NCI-H2171 treated with DMSO at 0.1 percent for 48 hours (cell line): ENCODE data around the gene SPZ1.
A peak's percentile ranks its signal among the peaks of the same experiment; 100 is the strongest.
"Not testable (repeated sequence)": the region's sequence is repeated elsewhere in the genome, so short reads cannot be mapped to it uniquely, and the experiment has no call there.

Source experiments
- DNase-seq: peaks from one replicate; lab custom pipeline; 2025; lab: John Stamatoyannopoulos, UW

SPZ1 gene, protein sequence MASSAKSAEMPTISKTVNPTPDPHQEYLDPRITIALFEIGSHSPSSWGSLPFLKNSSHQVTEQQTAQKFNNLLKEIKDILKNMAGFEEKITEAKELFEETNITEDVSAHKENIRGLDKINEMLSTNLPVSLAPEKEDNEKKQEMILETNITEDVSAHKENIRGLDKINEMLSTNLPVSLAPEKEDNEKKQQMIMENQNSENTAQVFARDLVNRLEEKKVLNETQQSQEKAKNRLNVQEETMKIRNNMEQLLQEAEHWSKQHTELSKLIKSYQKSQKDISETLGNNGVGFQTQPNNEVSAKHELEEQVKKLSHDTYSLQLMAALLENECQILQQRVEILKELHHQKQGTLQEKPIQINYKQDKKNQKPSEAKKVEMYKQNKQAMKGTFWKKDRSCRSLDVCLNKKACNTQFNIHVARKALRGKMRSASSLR

DNA sequence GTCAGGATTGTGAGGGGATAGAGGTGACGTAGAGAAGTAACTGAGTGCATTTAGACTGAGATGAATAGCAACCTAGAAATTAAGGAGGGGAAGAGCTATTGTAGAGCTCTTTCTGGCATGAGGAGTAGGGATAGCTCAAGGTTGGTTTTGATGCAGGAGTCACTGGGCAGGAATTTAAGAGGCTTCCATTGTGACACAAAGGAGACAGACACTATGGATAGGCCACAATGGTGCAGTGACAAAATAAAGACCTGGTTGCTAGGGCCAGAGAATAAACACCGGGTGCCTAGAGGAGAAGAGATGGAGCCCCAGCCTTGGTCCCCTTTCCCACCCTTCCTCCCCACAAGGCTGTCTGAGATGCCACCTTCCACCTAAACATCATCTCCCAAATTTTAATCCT is at the start of gene SPZ1:
TSS of gene SPZ1 (plus strand) at position 301 of the 400 bp plus-strand sequence. CDS start 214 bp downstream, outside the sequence.
- DNase-seq: no peak

DNA sequence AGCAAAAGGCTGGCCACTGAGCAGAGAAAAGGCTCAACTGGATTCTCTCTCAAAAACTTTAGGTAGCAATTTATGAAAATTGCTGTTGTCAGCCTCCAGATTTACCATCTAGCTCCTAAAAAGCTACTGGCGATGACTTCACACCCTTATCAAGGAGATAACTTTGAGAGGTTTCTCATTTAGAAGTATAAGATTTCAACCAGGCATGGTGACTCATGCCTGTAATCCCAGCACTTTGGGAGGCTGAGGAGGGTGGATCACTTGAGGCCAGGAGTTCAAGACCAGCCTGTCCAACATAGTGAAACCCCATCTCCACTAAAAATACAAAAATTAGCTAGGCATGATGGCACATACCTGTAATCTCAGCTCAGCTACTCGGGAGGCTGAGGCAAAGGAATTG is 49.3 kb upstream of the SPZ1 start:
- not testable (repeated sequence) for DNase-seq

GRCh38 chr5:80275347-80275746 is 44.5 kb upstream of the SPZ1 start:
- no peak for DNase-seq

- DNase-seq: no peak
These were observed 43.6 kb upstream of the SPZ1 start for GRCh38 chr5:80276186-80276585.

- no peak for DNase-seq
These were observed 42.6 kb upstream of the SPZ1 start for GRCh38 chr5:80277191-80277590.

DNA sequence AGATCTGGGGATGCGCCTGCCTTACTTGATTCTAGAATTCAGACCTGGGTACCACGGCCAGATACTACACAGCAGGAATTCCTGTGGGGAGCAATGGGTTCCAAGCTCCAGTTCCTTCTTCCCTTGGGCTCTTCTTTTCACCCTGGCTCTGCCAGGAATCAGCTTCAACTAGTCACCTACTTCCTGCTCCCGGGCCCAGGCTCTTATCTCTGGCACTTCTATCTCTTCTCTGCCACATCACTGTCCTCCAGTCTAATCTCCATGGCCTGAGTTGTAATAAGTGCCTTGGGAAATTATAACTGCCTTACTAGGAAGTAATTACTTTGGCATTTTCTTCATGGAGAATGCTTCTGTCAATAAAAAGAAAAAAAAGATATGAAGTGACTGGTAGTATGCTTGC is 37.7 kb upstream of the SPZ1 start:
- DNase-seq: no peak

DNA sequence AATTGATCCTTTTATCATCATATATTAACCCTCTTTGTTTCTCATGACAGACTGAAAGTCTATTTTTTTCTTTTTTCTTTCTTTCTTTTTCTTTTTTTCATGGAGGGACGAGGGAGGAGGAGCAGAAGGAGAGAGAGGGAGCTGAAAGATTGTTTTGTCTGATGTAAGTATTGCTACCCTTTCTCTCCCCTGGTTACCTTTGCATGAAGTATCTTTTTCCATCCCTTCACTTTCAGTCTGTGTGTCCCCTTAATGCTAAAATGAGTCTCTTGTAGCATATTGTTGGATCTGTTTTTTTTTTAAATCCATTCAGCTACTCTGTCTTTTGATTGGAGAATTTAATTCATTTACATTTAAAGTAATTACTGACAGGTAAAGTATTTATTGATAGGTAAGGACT is 36.4 kb upstream of the SPZ1 start:
- no peak for DNase-seq

- no peak for DNase-seq
These were observed 35.1 kb upstream of the SPZ1 start for GRCh38 chr5:80284720-80285119.

GRCh38 chr5:80288177-80288576 is 31.6 kb upstream of the SPZ1 start:
- no peak for DNase-seq

DNA sequence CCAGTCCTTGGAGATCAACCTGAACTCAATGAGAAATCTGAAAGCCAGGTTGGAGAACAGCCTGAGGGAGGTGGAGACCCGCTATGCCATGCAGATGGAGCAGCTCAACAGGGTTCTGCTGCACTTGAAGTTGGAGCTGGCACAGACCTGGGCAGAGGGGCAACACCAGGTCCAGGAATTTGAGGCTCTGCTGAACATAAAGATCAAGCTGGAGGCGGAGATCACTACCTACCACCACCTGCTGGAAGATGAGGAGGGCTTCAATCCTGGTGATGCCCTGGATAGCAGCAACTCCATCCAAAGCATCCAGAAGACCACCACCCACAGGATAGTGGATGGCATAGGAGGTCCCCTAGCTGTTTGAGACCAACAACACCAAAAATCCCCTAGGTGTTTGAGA is 30.5 kb upstream of the SPZ1 start:
- no peak for DNase-seq

- no peak for DNase-seq
These were observed 28.0 kb upstream of the SPZ1 start for GRCh38 chr5:80291761-80292160.

DNA sequence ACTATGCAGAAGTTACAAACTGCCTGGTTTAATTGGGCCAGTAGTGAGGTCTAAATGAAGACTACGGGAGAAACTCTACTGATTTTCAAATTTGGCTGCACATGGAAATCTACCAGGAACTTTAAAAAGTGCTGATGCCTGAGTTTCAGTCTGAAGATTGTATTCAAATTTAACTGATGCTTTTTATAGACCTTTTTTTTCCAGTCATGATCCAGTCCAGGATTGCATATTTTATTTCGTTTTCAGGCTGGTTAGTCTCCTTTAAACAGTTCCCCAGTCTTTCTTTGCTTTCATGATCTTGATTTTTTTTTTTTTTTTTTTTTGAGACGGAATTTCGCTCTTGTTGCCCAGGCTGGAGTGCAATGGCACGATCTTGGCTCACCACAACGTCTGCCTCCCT is 23.7 kb upstream of the SPZ1 start:
- no peak for DNase-seq

DNA sequence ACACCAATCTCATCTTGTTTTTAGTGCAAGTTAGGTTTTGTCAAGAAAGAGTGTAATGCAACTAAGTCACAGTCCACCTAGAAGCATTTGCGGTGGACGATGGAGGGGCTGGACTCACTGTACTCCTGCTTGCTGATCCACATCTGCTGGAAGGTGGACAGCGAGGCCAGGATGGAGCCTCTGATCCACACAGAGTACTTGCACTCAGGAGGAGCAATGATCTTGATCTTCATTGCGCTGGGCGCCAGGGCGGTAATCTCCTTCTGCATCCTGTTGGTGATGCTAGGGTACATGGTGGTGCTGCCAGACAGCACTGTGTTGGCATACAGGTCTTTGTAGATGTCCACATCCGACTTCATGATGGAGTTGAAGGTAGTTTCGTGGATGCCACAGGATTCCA is 20.2 kb upstream of the SPZ1 start:
- no peak for DNase-seq

- DNase-seq: no peak
These were observed 19.7 kb upstream of the SPZ1 start for GRCh38 chr5:80300125-80300524.

GRCh38 chr5:80300796-80301195 is 19.0 kb upstream of the SPZ1 start:
- not testable (repeated sequence) for DNase-seq

DNA sequence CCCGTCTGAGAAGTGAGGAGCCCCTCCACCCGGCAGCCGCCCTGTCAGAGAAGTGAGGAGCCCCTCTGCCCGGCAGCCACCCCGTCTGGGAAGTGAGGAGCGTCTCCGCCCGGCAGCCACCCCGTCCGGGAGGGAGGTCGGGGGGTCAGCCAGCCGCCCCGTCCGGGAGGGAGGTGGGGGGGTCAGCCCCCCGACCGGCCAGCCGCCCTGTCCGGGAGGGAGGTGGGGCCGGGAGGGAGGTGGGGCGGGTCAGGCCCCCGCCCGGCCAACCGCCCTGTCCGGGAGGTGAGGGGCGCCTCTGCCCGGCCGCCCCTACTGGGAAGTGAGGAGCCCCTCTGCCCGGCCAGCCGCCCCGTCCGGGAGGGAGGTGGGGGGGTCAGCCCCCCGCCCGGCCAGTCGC is 18.5 kb upstream of the SPZ1 start:
- not testable (repeated sequence) for DNase-seq

DNA sequence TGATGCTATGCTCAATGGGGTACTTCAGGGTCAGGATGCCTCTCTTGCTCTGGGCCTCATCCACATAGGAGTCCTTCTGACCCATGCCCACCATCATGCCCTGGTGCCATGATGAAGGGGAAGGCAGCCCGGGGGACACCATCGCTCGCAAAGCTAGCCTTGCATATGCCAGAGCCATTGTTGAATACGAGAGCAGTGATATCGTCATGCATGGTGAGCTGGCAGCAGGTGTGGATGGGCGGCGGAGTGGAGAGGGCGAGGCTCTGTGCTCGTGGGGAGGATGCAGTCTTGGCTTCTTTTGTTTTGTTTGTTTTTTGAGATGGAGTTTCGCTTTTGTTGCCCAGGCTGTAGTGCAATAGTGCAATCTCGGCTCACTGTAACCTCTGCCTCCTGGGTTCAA is 17.2 kb upstream of the SPZ1 start:
- DNase-seq: no peak

DNA sequence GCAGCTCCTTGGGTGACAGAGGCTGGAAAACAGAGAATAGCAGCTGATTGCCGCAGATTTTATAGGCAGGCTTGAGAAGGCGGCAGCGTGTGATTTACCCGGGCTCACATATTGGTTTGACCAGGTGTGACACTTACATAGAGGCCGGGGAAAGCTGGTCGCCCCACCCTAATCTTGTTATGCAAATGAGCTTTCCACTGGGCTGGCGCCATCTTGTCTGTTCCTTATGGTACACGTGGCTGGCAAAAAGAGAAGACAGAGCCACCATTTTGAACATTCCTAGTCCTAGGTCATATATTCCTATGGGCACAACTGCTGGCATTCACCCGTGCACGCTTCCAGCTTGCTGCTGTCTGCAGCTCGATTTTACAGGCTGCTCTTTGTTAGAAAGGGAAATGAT is 11.3 kb upstream of the SPZ1 start:
- no peak for DNase-seq

- no peak for DNase-seq
These were observed 9.7 kb upstream of the SPZ1 start for GRCh38 chr5:80309871-80310665.

DNA sequence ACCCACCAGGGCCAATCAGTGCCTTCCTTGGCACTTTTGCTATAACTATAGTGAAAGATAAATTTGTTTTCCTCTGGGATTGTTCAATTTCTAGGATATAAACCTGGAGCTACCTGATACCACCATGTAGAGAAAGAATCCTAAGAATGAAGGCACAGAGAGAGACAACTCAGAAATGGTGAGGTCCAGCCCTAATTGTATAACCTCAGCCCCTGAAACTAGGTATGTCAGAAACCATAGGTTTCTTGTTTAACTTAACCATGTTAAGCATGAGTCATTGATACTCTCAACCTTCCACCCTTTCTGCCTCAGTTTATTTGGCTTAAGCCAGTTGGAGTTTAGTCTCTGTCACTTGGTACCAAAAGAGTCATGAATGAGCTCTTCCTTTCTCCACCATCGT is 4.6 kb upstream of the SPZ1 start:
- no peak for DNase-seq

DNA sequence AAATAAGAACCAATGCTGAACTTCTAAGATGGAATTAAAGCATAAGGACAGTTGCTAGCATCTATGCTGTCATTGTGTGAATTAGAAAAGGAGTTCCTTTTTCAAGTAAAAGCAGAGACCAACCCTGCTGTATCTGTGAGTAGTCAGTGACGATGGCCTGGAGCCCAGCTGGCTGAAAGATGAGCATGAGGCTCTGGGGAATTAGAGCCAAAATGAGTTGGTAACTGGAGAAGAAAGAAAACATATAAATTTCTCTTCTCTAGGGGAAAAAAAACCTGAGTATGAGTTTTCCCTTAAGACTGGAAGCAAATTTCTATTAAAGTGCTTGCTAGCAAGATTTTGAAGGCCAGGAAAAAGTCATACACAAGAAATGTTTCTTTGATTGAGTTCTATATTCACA is 1.6 kb upstream of the SPZ1 start:
- DNase-seq: peak; percentile 87

- peak; percentile 1 for DNase-seq
These were observed 5.1 kb downstream of the SPZ1 start for GRCh38 chr5:80324912-80325311.

DNA sequence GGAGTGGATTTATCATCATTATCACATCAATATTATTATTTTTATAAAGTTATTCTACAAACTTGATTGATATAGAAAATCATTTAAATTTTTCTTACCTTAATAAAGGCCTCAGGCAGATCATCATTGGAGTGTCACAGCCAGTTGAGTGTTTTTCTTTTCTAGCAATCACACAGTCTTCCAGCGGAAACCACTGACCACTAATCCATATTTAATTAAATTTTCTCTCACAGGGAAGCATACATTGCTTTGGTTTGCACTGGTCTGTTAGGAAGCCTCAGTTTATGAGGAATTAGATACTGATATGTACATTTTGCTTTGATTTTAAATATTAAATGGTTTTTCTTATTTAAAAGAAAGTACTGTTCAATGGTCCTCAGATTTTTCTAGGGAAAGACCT is 6.7 kb downstream of the SPZ1 start:
- DNase-seq: no peak
